Central memory CD8-positive, alpha-beta T cell (primary cell): Measurements from ENCODE around the gene CACNB2.

Experiments used
- ATAC-seq: fragments of 150-1000 bp; cut with Tn5 transposase; replicated peaks from 2 replicates; pipeline ENCODE4 v1.10.0; 2022; ENCODE audit warnings: mild to moderate bottlenecking, moderate FRiP score, moderate number of reproducible peaks; ENCODE audit not compliant: poor library complexity, severe bottlenecking; ENCODE audit errors: extremely low read depth
- DNase-seq, 2 donors: peaks; one replicate each; pipeline ENCODE4 v3.0.0; 2021; ENCODE audit warnings: low spot score in 2 of 2
- H3K27ac Mint-ChIP-seq: one replicate; pipeline ENCODE4 v1.8.0; 2022; ENCODE audit warnings: low read depth, mild to moderate bottlenecking, moderate library complexity, mixed read lengths
- H3K27me3 Mint-ChIP-seq: one replicate; pipeline ENCODE4 v1.8.0; 2022; ENCODE audit warnings: mixed read lengths
- H3K36me3 Mint-ChIP-seq: one replicate; pipeline ENCODE4 v1.8.0; 2022; ENCODE audit warnings: mild to moderate bottlenecking, moderate library complexity, mixed read lengths; ENCODE audit not compliant: insufficient read depth
- H3K4me1 Mint-ChIP-seq: one replicate; pipeline ENCODE4 v1.8.0; 2022; ENCODE audit warnings: mixed read lengths
- H3K4me3 Mint-ChIP-seq: one replicate; pipeline ENCODE4 v1.8.0; 2022; ENCODE audit warnings: mild to moderate bottlenecking, moderate library complexity, mixed read lengths
- H3K9me3 Mint-ChIP-seq: one replicate; pipeline ENCODE4 v1.8.0; 2022; ENCODE audit warnings: mixed read lengths

CACNB2 gene

DNA sequence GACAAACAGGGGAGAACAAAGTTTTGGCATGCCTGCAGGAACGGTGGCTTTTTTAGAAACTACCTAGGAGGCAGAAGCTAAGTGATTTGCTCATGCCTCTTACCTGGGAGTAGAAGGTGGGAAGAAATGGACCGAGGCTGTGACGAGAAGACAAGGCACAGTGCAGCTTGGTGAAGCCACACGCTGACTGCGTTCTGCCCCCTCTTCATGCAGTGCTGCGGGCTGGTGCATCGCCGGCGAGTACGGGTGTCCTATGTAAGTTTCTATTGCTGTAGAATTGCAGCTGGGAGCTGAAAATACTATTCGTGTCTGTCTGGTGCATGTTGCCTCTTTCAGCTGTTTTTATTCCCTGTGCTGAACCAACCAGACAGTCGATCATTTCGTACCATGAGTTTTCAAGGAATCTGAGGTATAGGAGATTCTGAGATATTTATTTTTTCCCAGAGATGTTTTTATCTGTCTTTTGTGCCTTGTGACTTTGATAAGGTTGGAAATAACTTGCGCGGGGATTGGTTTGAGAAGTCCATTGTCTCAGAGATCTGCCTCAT lies 120.9 kb downstream of the CACNB2 start:
- ATAC-seq (no peak), DNase-seq (no peak)
- Mint-ChIP-seq H3K36me3 (no peaks in the 10 kb centered on the region), H3K4me3 (no peak overlapping the region), H3K27ac (no peak overlapping the region), H3K9me3 (no peaks in the 10 kb centered on the region), H3K4me1 (no peaks in the 10 kb centered on the region), H3K27me3 (no peaks in the 10 kb centered on the region)

DNA sequence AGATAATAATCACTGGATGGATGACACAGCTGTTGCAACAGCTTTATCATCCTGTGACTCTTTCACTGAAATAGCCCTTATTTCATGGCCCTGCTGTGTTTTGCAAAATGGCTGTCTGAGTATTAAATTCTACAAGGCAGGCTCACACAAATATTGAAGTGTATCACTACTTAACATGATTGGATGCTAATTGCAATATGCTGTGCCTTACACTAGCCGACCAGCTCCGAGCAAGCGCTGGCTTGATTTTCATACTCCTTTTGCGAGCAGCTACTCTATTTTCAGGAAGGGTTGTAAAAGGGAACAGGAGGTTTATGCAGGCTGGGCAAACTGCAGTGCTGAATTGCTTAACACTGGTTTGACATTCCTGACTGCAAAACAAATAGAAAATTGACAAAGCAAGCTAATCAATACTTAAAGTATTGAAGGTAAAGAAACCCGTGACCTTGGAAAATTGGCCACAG lies 121.6 kb downstream of the CACNB2 start:
- Mint-ChIP-seq H3K27me3 (no peaks in the 10 kb centered on the region), H3K27ac (no peak overlapping the region), H3K4me1 (no peaks in the 10 kb centered on the region), H3K36me3 (no peaks in the 10 kb centered on the region), H3K4me3 (no peak overlapping the region), H3K9me3 (no peaks in the 10 kb centered on the region)
- DNase-seq = no peak
- ATAC-seq = no peak

DNA sequence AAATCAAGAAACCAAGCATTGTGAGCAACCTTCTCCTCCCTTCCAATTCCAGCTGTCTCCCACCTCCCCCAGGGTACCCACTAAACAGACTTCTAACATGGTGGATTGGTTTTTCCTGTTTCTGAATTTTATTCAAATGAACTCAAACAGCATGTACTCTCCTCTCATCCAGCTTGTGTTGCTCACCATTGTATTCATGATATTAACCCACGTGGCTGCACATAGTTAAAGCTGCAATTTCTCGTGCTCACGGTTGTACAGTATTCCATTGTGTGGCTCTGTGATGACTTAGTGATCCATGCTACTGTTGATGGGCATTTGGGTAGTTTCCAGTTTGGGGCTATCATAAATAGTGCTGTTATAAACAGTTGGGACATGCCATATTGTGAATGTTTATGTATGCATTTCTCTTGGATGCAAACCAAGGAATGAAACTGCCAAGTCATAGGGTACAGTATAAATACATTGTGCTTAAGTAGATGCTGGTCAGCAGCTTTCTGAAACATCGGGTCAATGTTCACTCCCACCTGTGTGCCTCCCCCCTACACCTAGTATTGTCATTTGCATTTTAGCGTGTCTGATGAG lies 124.3 kb downstream of the CACNB2 start:
- ATAC-seq (no peak), DNase-seq (no peak)
- Mint-ChIP-seq H3K36me3 (no peaks in the 10 kb centered on the region), H3K27me3 (no peaks in the 10 kb centered on the region), H3K9me3 (no peaks in the 10 kb centered on the region), H3K4me3 (no peak overlapping the region), H3K4me1 (no peaks in the 10 kb centered on the region), H3K27ac (no peak overlapping the region)

DNA sequence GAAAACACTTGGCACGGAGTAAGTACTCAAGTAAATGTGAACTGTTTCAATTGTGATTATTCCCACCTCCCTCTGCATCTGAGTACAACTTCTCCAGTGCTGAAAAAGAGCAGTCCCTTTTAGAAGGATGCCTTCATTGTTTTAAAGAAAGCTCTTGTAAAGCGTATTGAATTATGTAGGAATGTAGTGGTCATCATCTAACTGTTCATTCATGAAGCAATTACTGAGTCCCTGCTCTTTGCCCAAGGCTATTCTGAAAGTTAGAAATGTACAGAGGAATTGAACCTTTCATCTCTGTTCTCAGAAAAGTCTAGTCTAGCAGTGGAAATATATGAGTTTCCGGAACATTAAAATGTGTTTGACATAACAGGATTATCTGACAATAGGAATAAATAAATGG lies 127.8 kb downstream of the CACNB2 start:
- Mint-ChIP-seq H3K4me3 (no peak overlapping the region), H3K36me3 (no peaks in the 10 kb centered on the region)

GRCh38 chr10:18271491-18271890 lies 131.3 kb downstream of the CACNB2 start:
- Mint-ChIP-seq H3K36me3 (no peaks in the 10 kb centered on the region), H3K27me3 (no peaks in the 10 kb centered on the region), H3K4me1 (no peaks in the 10 kb centered on the region), H3K4me3 (no peak overlapping the region), H3K9me3 (no peaks in the 10 kb centered on the region), H3K27ac (no peak overlapping the region)
- no peak for ATAC-seq
- DNase-seq = no peak

More for the DNA sequence above, 127.8 kb downstream of the CACNB2 start:
- no peaks in the 10 kb centered on the region for H3K4me1 Mint-ChIP-seq
- DNase-seq (no peak), ATAC-seq (no peak)
- H3K27me3 Mint-ChIP-seq = no peaks in the 10 kb centered on the region
- H3K27ac Mint-ChIP-seq = no peak overlapping the region
- H3K9me3 Mint-ChIP-seq = no peaks in the 10 kb centered on the region

DNA sequence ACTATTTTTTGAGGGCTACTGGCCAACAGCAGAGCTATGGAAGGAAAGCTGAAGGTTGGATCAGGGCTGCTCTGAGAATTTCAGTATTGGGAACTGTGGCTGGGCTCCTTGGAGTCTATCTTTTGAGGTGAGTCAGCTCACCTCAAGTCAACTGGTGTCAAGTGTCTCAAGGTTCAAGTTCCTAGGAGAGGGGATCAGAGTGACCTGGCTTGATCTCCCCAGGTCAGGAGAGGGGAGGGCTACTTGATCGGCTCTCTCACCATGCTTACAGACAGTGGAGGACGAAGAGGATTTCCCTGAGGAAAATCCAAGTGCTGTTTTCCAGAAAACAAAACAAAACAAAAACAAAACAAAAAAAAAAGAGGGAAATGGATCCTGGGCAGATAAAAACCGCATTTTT lies 132.8 kb downstream of the CACNB2 start:
- no peak for ATAC-seq
- H3K9me3 Mint-ChIP-seq = no peaks in the 10 kb centered on the region
- no peaks in the 10 kb centered on the region for H3K4me1 Mint-ChIP-seq
- no peak overlapping the region for H3K27ac Mint-ChIP-seq
- no peak for DNase-seq
- H3K27me3 Mint-ChIP-seq = no peaks in the 10 kb centered on the region
- H3K4me3 Mint-ChIP-seq = no peak overlapping the region
- H3K36me3 Mint-ChIP-seq = no peaks in the 10 kb centered on the region

GRCh38 chr10:18278181-18278580 lies 138.0 kb downstream of the CACNB2 start:
- no peak for DNase-seq
- no peaks in the 10 kb centered on the region for H3K9me3 Mint-ChIP-seq
- no peaks in the 10 kb centered on the region for H3K27me3 Mint-ChIP-seq
- no peak overlapping the region for H3K4me3 Mint-ChIP-seq
- no peaks in the 10 kb centered on the region for H3K4me1 Mint-ChIP-seq
- no peak for ATAC-seq
- H3K36me3 Mint-ChIP-seq = no peaks in the 10 kb centered on the region
- no peak overlapping the region for H3K27ac Mint-ChIP-seq

GRCh38 chr10:18279173-18279572 lies 138.9 kb downstream of the CACNB2 start:
- Mint-ChIP-seq H3K36me3 (no peaks in the 10 kb centered on the region), H3K4me3 (no peak overlapping the region), H3K27ac (no peak overlapping the region), H3K9me3 (no peaks in the 10 kb centered on the region), H3K4me1 (no peaks in the 10 kb centered on the region), H3K27me3 (no peaks in the 10 kb centered on the region)
- DNase-seq = no peak
- no peak for ATAC-seq

DNA sequence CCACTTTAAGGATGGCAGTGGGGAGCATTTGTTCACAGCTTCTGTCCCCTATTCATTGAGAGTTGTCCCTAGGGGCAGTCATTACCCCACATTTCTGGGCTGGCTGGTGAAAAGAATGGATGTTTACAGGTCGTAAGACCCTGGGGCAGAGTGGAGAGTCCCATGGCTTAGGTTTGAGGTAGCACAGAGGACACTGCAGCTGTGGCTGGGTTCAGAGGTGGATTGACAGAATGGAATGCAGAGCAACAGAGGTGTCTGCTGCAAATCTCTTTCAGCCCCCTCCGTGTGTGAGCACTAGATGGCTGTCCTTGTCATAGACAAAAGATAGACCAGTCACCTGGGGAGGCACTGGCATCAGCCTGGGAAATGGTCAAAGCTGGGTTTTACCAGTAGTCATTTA lies 141.9 kb downstream of the CACNB2 start:
- Mint-ChIP-seq H3K27me3 (no peaks in the 10 kb centered on the region), H3K4me3 (no peak overlapping the region), H3K27ac (no peak overlapping the region), H3K9me3 (no peaks in the 10 kb centered on the region), H3K4me1 (no peaks in the 10 kb centered on the region), H3K36me3 (no peaks in the 10 kb centered on the region)
- ATAC-seq = no peak
- no peak for DNase-seq

GRCh38 chr10:18290651-18291313 lies 150.6 kb downstream of the CACNB2 start:
- H3K27me3 Mint-ChIP-seq = no peaks in the 10 kb centered on the region
- no peak for ATAC-seq
- H3K36me3 Mint-ChIP-seq = no peaks in the 10 kb centered on the region
- no peak overlapping the region for H3K4me3 Mint-ChIP-seq
- no peak overlapping the region for H3K27ac Mint-ChIP-seq
- H3K9me3 Mint-ChIP-seq = no peaks in the 10 kb centered on the region
- no peak for DNase-seq
- no peaks in the 10 kb centered on the region for H3K4me1 Mint-ChIP-seq

- ATAC-seq = no peak
- H3K36me3 Mint-ChIP-seq = no peaks in the 10 kb centered on the region
These were observed 153.6 kb downstream of the CACNB2 start for GRCh38 chr10:18293536-18294510.

GRCh38 chr10:18294633-18295032 lies 154.4 kb downstream of the CACNB2 start:
- H3K4me3 Mint-ChIP-seq = no peak overlapping the region
- no peak overlapping the region for H3K27ac Mint-ChIP-seq
- DNase-seq (no peak), ATAC-seq (no peak)
- no peaks in the 10 kb centered on the region for H3K27me3 Mint-ChIP-seq
- H3K36me3 Mint-ChIP-seq = no peaks in the 10 kb centered on the region
- no peaks in the 10 kb centered on the region for H3K4me1 Mint-ChIP-seq
- H3K9me3 Mint-ChIP-seq = no peaks in the 10 kb centered on the region

More at GRCh38 chr10:18293536-18294510, 153.6 kb downstream of the CACNB2 start:
- Mint-ChIP-seq H3K4me1 (no peaks in the 10 kb centered on the region), H3K27me3 (no peaks in the 10 kb centered on the region), H3K27ac (no peak overlapping the region), H3K9me3 (no peaks in the 10 kb centered on the region), H3K4me3 (no peak overlapping the region)
- no peak for DNase-seq
